OCI-LY1 (cell line): ENCODE results near the gene SH3RF1.

Experiments
- H2AFZ ChIP-seq: fragments of 200-600 bp; sonication (generic), shearing (Covaris generic); 2 replicates; pipeline ENCODE4 v1.6.0; 2014; ENCODE audit warnings: antibody characterized with exemption, mild to moderate bottlenecking, low read length
- H3F3A ChIP-seq: fragments of 200-600 bp; sonication (generic), shearing (Covaris generic); 2 replicates; pipeline ENCODE4 v1.6.0; 2014; ENCODE audit warnings: mild to moderate bottlenecking, antibody characterized with exemption, low read length, moderate library complexity; ENCODE audit not compliant: insufficient read depth
- H3K27ac ChIP-seq: fragments of 200-600 bp; sonication (generic); 2 replicates; pipeline ENCODE4 v1.5.1; 2014; ENCODE audit warnings: low read length, mixed run types, mild to moderate bottlenecking, low read depth; ENCODE audit not compliant: poor library complexity, severe bottlenecking
- H3K27me3 ChIP-seq: fragments of 200-600 bp; sonication (generic); 2 replicates; pipeline ENCODE4 v1.6.0; 2014; ENCODE audit warnings: antibody characterized with exemption, mild to moderate bottlenecking, low read length, moderate library complexity; ENCODE audit not compliant: insufficient read depth
- H3K36me3 ChIP-seq: fragments of 200-600 bp; sonication (generic); 2 replicates; pipeline ENCODE4 v1.6.1; 2014; ENCODE audit warnings: mild to moderate bottlenecking, antibody characterized with exemption, low read length, moderate library complexity, mixed read lengths; ENCODE audit not compliant: insufficient read depth
- H3K4me1 ChIP-seq: fragments of 200-600 bp; sonication (generic); 2 replicates; pipeline ENCODE4 v1.5.1; 2014; ENCODE audit warnings: mild to moderate bottlenecking, low read length, moderate library complexity; ENCODE audit not compliant: insufficient read depth, severe bottlenecking
- H3K4me2 ChIP-seq: fragments of 200-600 bp; sonication (generic), shearing (Covaris generic); 2 replicates; pipeline ENCODE4 v1.6.1; 2014; ENCODE audit warnings: low read length
- H3K4me3 ChIP-seq: fragments of 200-600 bp; sonication (generic); 2 replicates; pipeline ENCODE4 v1.5.1; 2014; ENCODE audit warnings: low read length, low read depth, mild to moderate bottlenecking, mixed read lengths; ENCODE audit not compliant: poor library complexity, severe bottlenecking
- H3K79me2 ChIP-seq: fragments of 200-600 bp; shearing (Covaris generic); 2 replicates; pipeline ENCODE4 v1.6.1; 2016; ENCODE audit warnings: mixed run types, low read length, mixed read lengths; ENCODE audit not compliant: insufficient read depth
- H3K9ac ChIP-seq: fragments of 200-600 bp; sonication (generic), shearing (Covaris generic); 2 replicates; pipeline ENCODE4 v1.6.1; 2014; ENCODE audit warnings: mild to moderate bottlenecking, low read length, mixed read lengths
- H3K9me2 ChIP-seq: fragments of 200-600 bp; sonication (generic), shearing (Covaris generic); 2 replicates; pipeline ENCODE4 v1.6.1; 2014; ENCODE audit warnings: low read depth, mild to moderate bottlenecking, low read length, mixed read lengths
- H3K9me3 ChIP-seq: fragments of 200-600 bp; shearing (Covaris generic); 2 replicates; pipeline ENCODE4 v1.6.1; 2014; ENCODE audit warnings: low read length, mixed read lengths
- H4K20me1 ChIP-seq: fragments of 200-600 bp; sonication (generic), shearing (Covaris generic); 2 replicates; pipeline ENCODE4 v1.6.0; 2016; ENCODE audit warnings: mild to moderate bottlenecking, low read length; ENCODE audit not compliant: insufficient read depth
- CTCF ChIP-seq: fragments of 200-600 bp; sonication (generic), shearing (Covaris generic); IDR thresholded peaks from 2 replicates; pipeline ENCODE4 v1.5.1; 2017; ENCODE audit warnings: mild to moderate bottlenecking, antibody characterized with exemption, low read length, moderate library complexity, mixed read lengths
- EZH2 ChIP-seq: fragments of 200-600 bp; sonication (generic), shearing (Covaris generic); IDR thresholded peaks from 2 replicates; pipeline ENCODE4 v1.8.0; 2017; ENCODE audit warnings: borderline replicate concordance, mixed run types, mild to moderate bottlenecking, antibody characterized with exemption, low read length, moderate library complexity, mixed read lengths

The SH3RF1 gene

GRCh38 chr4:169122422-169122821 is 148.3 kb downstream of the SH3RF1 start:
- TF ChIP-seq EZH2 (no peak), CTCF (no peak)

GRCh38 chr4:169121861-169122382 is 148.8 kb downstream of the SH3RF1 start:
- Histone ChIP-seq H3K79me2 (no peaks in the 10 kb centered on the region), H3K4me2 (no peak overlapping the region), H3F3A (no peaks in the 10 kb centered on the region), H3K9me2 (no peaks in the 10 kb centered on the region), H3K4me1 (no peaks in the 10 kb centered on the region), H3K9ac (no peak overlapping the region), H3K4me3 (no peak overlapping the region), H3K9me3 (no peaks in the 10 kb centered on the region), H3K27ac (no peak overlapping the region), H4K20me1 (no peaks in the 10 kb centered on the region), H3K36me3 (no peaks in the 10 kb centered on the region), H2AFZ (no peak overlapping the region), H3K27me3 (no peaks in the 10 kb centered on the region)
- TF ChIP-seq EZH2 (no peak), CTCF (no peak)

More at GRCh38 chr4:169122422-169122821, 148.3 kb downstream of the SH3RF1 start:
- no peaks in the 10 kb centered on the region for H3K36me3 ChIP-seq
- no peak overlapping the region for H3K27ac ChIP-seq
- H3F3A ChIP-seq: no peaks in the 10 kb centered on the region
- H4K20me1 ChIP-seq: no peaks in the 10 kb centered on the region
- no peaks in the 10 kb centered on the region for H3K4me1 ChIP-seq
- H3K27me3 ChIP-seq: no peaks in the 10 kb centered on the region
- no peak overlapping the region for H2AFZ ChIP-seq
- no peak overlapping the region for H3K4me2 ChIP-seq
- no peaks in the 10 kb centered on the region for H3K9me3 ChIP-seq
- H3K79me2 ChIP-seq: no peaks in the 10 kb centered on the region
- H3K9me2 ChIP-seq: no peaks in the 10 kb centered on the region
- H3K9ac ChIP-seq: no peak overlapping the region
- H3K4me3 ChIP-seq: no peak overlapping the region

DNA sequence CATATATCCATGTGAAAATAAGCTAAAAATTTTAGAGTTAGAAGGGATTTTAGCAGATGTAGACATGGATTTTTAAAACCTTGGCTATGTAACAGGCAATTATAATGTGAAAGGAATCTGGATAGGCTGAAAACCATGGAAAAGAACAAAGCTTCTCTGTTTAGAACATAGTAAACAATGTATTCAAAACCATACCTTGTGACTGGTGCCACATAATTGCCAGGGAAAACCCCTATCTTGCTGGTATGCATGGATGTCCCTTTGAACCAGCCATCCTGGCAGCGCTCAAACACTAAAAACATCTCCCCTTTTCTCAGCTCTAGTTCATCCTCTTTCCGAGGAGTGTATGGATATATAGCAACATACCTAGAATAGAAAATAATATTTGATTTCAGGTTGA is 150.1 kb downstream of the SH3RF1 start:
- Histone ChIP-seq H3K27me3 (no peaks in the 10 kb centered on the region), H3K4me2 (no peak overlapping the region), H4K20me1 (no peaks in the 10 kb centered on the region), H3K4me3 (no peak overlapping the region), H3K4me1 (no peaks in the 10 kb centered on the region), H3K79me2 (no peaks in the 10 kb centered on the region), H3K9ac (no peak overlapping the region), H3K9me3 (no peaks in the 10 kb centered on the region), H3K27ac (no peak overlapping the region), H2AFZ (no peak overlapping the region), H3K36me3 (no peaks in the 10 kb centered on the region), H3F3A (no peaks in the 10 kb centered on the region), H3K9me2 (no peaks in the 10 kb centered on the region)
- TF ChIP-seq CTCF (no peak), EZH2 (no peak)
